ENCODE data around the gene TBX4.
"Not testable (repeated sequence)": the region's sequence is repeated elsewhere in the genome, so short reads cannot be mapped to it uniquely, and the experiment has no call there.

TBX4 gene

DNA sequence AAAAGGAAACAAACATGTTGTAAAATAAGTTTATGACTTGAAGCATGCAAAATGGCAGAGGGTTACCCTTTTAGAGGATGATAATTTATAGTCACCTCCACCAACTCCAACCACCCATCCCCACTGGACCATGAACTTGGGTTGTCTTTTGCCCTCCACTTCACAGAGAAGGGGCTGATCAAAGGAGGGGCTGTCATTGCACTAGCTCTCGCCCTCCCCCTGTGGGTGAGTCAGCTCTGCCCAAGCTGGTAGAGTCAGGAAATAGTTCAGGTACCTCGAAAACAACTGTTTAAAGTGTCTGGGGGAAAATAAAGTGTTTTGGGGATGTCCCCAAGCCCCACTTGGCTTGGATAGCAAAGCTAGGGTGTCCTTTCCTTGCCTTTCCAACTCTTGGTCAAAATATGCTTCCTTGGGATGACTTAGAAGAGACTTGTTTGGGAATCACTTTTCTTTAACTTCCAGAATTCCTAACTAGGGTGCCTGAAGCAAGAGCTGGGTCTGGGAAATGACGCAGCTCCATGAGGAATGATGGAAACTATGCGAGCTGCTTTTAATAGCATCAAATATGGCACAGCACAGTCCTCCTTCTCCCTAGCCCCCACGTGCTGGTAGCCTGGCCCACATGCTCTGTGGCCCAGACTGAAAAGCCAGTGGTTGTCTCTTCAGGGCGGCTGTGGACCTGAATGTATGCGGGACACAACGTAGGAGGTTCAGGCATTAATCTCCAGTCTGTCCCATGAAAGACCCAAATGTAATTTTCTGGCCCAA, 40.7 kb downstream of the TBX4 start:
- H3K4me3 ChIP-seq (ENCODE audit: low read depth, low read length) = no peak overlapping the region
- DNase-seq (ENCODE audit: low read depth) = no peak
- TF ChIP-seq, protein P1, sequence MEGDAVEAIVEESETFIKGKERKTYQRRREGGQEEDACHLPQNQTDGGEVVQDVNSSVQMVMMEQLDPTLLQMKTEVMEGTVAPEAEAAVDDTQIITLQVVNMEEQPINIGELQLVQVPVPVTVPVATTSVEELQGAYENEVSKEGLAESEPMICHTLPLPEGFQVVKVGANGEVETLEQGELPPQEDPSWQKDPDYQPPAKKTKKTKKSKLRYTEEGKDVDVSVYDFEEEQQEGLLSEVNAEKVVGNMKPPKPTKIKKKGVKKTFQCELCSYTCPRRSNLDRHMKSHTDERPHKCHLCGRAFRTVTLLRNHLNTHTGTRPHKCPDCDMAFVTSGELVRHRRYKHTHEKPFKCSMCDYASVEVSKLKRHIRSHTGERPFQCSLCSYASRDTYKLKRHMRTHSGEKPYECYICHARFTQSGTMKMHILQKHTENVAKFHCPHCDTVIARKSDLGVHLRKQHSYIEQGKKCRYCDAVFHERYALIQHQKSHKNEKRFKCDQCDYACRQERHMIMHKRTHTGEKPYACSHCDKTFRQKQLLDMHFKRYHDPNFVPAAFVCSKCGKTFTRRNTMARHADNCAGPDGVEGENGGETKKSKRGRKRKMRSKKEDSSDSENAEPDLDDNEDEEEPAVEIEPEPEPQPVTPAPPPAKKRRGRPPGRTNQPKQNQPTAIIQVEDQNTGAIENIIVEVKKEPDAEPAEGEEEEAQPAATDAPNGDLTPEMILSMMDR (IDR thresholded peaks at IDR 0.05; ENCODE audit: insufficient read depth, low read depth, low read length, missing control alignments) = peak; percentile 10

DNA sequence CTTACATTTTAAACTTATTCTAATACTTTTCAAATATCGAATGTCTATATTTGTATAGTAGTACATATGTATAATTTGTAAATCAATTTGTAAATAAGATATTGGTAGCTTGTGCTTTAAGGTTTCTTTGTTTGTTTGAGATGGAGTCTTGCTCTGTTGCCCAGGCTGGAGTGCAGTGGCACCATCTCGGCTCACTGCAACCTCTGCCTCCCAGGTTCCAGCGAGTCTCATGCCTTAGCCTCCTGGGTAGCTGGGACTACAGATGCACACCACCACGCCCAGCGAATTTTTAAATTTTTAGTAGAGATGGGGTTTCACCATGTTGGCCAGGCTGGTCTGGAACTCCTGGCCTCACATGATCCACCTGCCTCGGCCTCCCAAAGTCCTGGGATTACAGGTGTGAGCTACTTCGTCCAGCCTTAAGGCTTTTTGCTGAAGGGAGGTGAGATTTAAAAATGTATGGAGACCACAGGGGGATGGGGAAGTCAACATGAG, 41.7 kb downstream of the TBX4 start:
- H3K4me3 ChIP-seq (ENCODE audit: low read depth, low read length); DNase-seq (ENCODE audit: low read depth): not testable (repeated sequence)

DNA sequence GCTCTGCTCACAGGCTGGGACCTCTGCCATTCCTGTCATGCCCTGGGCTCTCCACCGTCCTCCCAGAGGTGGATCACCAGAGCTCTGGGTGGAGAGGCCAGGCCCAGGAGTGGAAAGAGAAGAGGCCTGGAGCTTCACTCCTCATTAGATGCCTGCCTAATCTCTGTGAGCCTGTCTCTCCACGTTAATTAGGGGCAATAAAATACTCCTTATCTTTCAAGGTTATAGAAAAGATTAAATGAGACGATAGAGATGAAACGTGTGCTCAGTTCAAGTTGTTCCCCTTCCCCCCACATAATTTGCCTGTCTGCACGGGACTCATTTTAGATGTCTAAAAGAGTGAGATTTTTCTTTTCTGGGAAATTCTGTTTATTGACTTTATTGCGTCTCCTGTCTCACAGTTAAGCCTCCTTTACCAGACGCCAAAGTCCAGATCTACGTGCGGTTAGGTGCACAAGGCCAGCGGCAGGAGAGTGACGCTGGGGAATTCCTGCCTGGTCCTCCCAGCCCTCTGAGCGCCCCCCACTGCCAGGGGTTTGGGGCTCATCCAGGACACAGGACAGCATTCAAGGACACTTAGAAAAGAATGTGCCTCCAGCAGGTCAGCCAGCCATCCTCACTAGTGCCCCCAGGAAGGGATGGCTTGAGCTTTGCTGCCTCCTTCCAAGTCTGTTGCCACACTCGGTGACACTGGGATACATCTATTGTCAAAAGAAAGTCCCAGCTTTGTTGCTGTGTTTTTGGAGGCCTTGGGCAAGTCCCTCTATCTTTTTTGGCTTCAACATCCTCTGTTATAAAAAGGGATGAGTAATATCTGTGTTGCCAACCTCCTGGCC, 42.3 kb downstream of the TBX4 start:
- no peak overlapping the region for H3K4me3 ChIP-seq (ENCODE audit: low read depth, low read length)
- TF ChIP-seq, protein P1 (IDR thresholded peaks at IDR 0.05; ENCODE audit: insufficient read depth, low read depth, low read length, missing control alignments) = no peak

DNA sequence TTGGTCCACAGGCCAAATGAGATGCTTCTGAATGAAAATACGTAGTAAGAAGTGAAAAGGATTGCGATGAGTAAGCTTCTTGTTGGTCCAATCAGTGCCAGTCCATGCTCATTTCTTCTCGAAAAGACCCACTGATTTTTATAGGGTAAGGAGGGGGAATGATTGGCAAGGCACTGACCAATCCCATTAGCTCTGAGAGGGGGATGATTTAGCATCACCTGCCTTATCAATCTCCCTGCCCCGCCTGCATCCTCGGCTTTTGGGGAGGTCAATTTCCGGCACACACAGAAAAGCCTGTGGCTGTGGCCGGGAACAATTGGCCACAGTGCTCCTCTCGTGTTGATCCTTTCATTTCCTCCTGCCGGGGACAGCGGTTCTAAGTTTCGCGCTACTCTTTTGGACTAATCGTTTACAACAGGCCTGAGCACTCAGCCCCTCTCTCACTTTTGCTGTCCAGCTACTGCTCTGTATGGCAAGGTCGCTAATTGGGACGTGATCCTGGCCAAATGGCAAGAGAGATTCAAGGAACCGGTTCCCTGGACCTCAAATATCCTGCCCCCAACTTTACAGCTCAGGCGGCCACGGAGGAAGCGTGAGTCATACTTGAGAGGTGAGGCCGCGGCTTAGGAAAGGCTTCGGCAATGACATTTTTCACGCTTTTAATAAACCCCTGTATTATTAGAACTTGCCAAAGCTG, 43.1 kb downstream of the TBX4 start:
- H3K4me3 ChIP-seq (ENCODE audit: low read depth, low read length) = no peak overlapping the region
- TF ChIP-seq, protein P1 (IDR thresholded peaks at IDR 0.05; ENCODE audit: insufficient read depth, low read depth, low read length, missing control alignments) = no peak
- peak; percentile 27 for DNase-seq (ENCODE audit: low read depth)

More for the DNA sequence above, 42.3 kb downstream of the TBX4 start:
- DNase-seq (ENCODE audit: low read depth) = no peak

DNA sequence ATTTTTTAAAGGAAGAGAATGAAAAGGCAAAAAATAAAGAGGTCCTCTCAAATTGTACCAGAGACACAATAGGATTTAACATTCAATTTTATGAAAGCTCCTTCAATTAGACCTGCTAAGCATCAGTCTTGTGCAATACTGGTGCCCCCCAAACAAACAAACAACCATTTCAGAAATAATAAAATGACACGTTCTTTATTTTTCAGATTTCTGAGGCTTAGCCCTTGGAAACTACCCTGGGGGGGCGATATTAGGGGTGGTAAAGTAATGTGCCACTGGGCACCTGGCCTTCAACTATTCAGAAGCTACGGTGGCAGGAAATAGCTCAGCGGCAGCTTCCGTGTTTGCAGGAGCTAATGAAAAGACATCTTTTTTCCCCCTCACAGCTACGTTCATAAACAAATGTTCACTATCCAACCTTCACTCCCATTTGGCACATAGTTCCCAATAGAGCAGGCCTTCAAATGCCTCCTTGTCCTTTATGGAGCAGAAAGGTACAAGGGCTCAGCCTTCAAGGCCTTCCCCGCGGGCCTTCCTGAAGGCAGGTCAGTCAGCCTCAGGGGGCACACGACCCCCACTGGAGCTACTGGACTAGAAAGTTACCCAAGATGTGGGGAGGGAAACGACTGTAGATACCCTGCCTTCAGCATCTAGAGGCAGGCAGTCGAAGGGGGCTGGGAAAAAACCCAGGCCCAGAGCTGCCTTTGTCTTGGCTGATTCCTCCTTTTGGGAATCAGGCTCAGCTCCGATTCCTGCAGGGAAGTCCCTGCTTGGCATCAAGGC, 44.1 kb downstream of the TBX4 start:
- H3K4me3 ChIP-seq (ENCODE audit: low read depth, low read length) = no peak overlapping the region
- DNase-seq (ENCODE audit: low read depth) = no peak
- TF ChIP-seq, protein P1 (IDR thresholded peaks at IDR 0.05; ENCODE audit: insufficient read depth, low read depth, low read length, missing control alignments) = no peak

DNA sequence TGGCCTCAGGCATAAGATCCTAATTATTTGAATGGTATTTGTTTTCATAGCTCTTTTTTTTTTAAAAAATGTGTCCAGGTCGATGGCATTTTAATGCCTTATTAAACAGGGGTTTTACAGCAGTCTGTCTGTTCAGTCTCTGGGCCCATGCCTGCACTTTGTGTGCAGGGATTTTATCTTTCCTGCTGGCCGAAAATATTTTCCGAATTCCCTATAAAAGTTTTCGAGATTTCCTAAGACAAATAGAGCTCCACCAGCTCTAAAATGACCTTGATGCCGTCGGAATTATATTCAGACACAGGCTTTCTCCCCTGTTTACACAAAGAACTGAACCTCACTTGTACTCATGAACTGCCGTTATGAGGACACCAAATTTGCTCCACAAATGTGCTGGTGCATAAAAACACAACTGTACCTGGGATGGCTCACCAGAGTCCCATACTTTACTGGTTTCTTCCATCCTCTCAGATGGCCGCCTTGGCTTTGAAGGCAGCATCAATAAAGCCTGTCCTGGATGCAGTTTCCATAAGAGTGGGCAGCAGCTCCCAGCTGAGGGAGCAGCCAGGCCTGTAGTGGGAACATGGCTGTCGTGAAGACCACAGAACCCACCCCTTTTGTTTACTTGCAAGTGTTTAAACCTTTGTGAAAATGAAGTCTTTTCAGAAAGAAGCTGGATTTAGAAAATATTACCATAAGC, 44.9 kb downstream of the TBX4 start:
- TF ChIP-seq, protein P1 (IDR thresholded peaks at IDR 0.05; ENCODE audit: insufficient read depth, low read depth, low read length, missing control alignments) = no peak
- H3K4me3 ChIP-seq (ENCODE audit: low read depth, low read length) = no peak overlapping the region
- no peak for DNase-seq (ENCODE audit: low read depth)

All from GM12865 (cell line).